Right ventricle myocardium inferior (tissue), 1 donor: ENCODE results near the gene MMS22L. TPM values are rescaled to one million over a fixed set of nuclear protein-coding genes. Genes with fewer than 3 reads are reported as not detected.
A peak's percentile ranks its signal among the peaks of the same experiment; 100 is the strongest.
"Not testable (repeated sequence)": the region's sequence is repeated elsewhere in the genome, so short reads cannot be mapped to it uniquely, and the experiment has no call there.

Experiments
- ATAC-seq: fragments of 200-7000 bp; cut with Tn5 transposase; one replicate; pipeline ENCODE4 v1.9.1; 2020; ENCODE audit warnings: mild to moderate bottlenecking, moderate library complexity
- DNase-seq: peaks from one replicate; pipeline ENCODE4 v3.0.0; 2021; ENCODE audit errors: missing footprints
- intact Hi-C: fragments of 100-400 bp; cut with DNase I; formaldehyde crosslinking; loops from one replicate; pipeline ENCODE4 v1.11.0; 2022
- total RNA-seq: library from RNA; stranded (reverse); fragmentation: NEBNext Ultra II Directional; extraction: Animal tissue kit (Norgen Biotek cat#: 25700); gene quantifications from one replicate; pipeline ENCODE4 v1.2.1, GENCODE V29; 2021
- donor health status: DM: no; HTN: yes; CAD: no; lungs with severe emphysema.

The MMS22L gene
- total RNA-seq, 1 donor from 2014 or later = 1.9 TPM

GRCh38 chr6:97174471-97174870 is 108.5 kb downstream of the MMS22L start:
- intact Hi-C loops = no loop called here
- no peak for ATAC-seq

GRCh38 chr6:97160280-97160679 is 122.7 kb downstream of the MMS22L start:
- DNase-seq (no peak), ATAC-seq (no peak)

More at GRCh38 chr6:97174471-97174870, 108.5 kb downstream of the MMS22L start:
- no peak for DNase-seq

GRCh38 chr6:97155447-97155846 is 127.6 kb downstream of the MMS22L start:
- ATAC-seq, intact Hi-C loops: not testable (repeated sequence)

More at GRCh38 chr6:97160280-97160679, 122.7 kb downstream of the MMS22L start:
- intact Hi-C loops = no loop called here

GRCh38 chr6:97154015-97154414 is 129.0 kb downstream of the MMS22L start:
- no peak for DNase-seq
- no peak for ATAC-seq
- intact Hi-C loops = no loop called here

More at GRCh38 chr6:97155447-97155846, 127.6 kb downstream of the MMS22L start:
- not testable (repeated sequence) for DNase-seq

- ATAC-seq = no peak
- intact Hi-C loops = no loop called here
- no peak for DNase-seq
Observed at GRCh38 chr6:97151601-97152000, 131.4 kb downstream of the MMS22L start.

DNA sequence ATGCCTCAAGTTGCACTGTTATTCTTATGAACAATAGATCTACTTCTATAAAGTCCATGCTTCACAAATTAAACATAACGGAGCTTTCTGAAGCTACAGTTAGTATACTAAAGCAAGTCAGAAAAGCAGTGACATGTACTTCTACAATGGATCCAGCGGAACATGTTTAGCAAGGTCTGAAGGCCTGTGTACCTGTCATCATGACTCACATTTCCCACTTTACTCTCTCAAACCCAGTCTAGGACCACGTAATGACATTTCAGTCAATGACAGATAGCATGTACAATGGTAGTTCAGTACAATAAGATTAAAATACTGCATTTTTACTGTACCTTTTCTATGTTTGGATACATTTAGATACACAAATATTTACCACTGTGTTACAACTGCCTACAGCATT is 132.1 kb downstream of the MMS22L start:
- ATAC-seq (no peak), DNase-seq (no peak)
- intact Hi-C loops = no loop called here

DNA sequence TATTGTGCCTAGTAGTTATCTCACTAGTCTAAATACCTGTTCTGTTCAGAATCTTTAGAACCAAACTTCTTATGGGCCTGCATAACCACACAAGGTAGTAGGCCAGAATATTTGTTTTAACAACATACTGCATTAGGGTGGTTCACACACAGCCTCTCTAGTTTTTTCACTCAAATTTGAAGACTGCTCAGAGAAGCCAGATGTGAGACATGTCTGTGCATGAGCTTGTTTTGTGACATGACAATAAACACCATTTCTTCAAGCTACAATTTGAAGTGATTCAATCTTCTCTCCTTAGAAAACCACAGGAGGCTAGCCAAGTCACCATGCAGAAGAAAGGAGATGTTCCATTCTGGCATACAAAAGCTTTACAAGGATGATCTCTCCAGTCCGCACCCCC is 135.6 kb downstream of the MMS22L start:
- intact Hi-C loops = no loop called here
- no peak for ATAC-seq
- DNase-seq = no peak

- no peak for DNase-seq
- no peak for ATAC-seq
- intact Hi-C loops = no loop called here
Observed at GRCh38 chr6:97145691-97146090, 137.3 kb downstream of the MMS22L start.

DNA sequence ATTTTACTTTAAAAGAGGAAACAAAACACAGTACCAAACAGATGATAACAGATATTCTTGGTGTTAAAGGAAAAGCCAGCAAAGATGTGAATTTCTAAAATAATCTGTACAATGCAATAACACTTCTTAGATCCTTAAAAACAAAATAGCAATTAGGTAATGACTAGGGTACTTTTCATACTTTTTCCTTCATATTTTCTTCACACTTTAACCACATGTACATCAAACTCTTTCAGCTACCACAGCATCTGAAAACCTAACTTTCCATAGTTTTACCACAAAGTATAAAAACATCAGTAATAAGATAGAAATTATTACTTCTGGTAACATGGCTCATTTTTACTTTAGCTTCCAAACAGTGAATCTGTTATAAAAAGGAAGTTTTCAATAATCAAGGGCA is 141.3 kb downstream of the MMS22L start:
- ATAC-seq (no peak), DNase-seq (no peak)
- intact Hi-C loops = no loop called here

GRCh38 chr6:97138581-97138980 is 144.4 kb downstream of the MMS22L start:
- ATAC-seq = no peak
- intact Hi-C loops = no loop called here
- no peak for DNase-seq

GRCh38 chr6:97136626-97137358 is 146.2 kb downstream of the MMS22L start:
- DNase-seq (no peak), ATAC-seq (no peak)
- intact Hi-C loops = no loop called here

DNA sequence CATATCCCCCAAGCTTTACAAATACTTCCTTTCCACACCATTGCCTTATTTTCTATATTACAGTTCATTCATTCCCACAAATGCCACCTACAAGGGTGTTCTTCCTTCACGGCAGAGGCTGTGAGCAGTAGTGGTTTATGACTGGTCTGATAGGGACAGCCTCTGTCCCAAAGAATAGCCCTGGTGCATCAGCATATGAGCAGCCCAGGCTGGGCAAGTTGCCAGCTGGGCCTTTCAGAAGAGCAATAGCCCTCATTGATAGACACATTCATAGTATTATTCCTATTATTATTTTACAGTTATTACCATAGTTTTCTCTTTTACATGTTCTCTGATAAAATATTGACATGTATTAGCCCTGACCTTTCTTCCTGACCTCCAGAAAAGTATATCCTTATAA is 149.9 kb downstream of the MMS22L start:
- DNase-seq = no peak

DNA sequence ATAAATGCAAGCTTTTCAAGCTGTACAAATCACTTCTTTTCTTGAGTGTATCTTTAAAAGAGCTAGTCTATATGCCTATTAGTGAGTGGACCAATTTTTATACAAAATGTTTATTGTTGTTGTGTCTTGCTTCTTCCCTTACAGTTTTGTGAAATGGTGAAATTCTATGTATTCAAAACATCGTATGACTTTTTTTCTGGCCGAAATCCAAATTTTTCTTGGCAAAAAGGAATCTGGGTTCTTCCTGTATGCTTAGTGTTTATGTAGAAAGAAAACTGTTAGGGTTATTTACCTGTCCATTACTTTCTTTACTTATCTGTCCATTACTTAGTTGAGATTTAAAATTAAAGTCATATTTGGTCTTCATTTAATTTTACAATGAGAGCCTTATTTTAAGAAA is 153.9 kb downstream of the MMS22L start:
- ATAC-seq (no peak), DNase-seq (no peak)
- intact Hi-C loops = no loop called here

More for the DNA sequence above, 149.9 kb downstream of the MMS22L start:
- no peak for ATAC-seq
- intact Hi-C loops = no loop called here

GRCh38 chr6:97128507-97128906 is 154.5 kb downstream of the MMS22L start:
- intact Hi-C loops = no loop called here
- ATAC-seq (no peak), DNase-seq (no peak)

- no peak for DNase-seq
- no peak for ATAC-seq
Observed at GRCh38 chr6:97123652-97124051, 159.4 kb downstream of the MMS22L start.

DNA sequence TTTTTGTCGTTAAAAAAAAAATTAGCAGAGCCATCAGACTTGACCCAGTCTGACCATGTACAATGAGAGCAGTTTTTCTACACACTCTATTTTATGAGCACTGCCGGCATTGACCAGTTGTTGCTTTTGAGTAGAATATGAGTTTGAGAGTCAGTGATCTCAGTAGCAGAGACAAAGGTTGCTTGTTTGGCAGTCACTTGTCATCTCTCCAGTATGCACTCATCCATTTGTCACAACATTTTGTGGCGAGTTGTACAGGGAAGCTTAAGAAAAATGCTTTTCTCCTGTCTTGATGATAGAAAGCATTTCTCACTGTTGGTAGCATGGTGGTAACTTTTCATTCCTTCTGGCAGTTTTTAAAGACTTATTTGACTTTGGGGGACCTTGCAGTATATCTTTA is 159.9 kb downstream of the MMS22L start:
- no peak for ATAC-seq
- intact Hi-C loops = no loop called here

More at GRCh38 chr6:97123652-97124051, 159.4 kb downstream of the MMS22L start:
- intact Hi-C loops = no loop called here

GRCh38 chr6:97120511-97120910 is 162.5 kb downstream of the MMS22L start:
- intact Hi-C loops = no loop called here
- DNase-seq (no peak), ATAC-seq (no peak)

More for the DNA sequence above, 159.9 kb downstream of the MMS22L start:
- DNase-seq = no peak

DNA sequence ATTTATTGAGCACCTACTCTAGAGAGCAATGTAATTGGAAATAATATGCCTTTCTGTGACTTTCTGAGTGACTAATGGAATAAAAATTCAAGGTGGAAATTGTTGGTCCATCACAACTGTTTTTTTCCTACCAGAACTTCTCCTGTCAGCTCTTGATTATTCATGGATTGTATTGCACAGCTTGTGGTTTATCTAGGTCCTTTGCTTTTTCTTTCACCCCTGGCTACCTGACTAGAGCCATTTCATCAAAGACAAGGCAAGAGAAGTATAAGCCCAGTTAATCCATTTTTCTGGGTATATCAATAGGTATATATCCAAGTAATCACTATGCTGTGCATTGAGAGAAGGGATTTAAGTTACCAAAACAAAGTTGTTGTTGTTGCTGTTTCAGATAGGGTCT is 168.4 kb downstream of the MMS22L start:
- ATAC-seq = no peak
- intact Hi-C loops = no loop called here
- DNase-seq = no peak

DNA sequence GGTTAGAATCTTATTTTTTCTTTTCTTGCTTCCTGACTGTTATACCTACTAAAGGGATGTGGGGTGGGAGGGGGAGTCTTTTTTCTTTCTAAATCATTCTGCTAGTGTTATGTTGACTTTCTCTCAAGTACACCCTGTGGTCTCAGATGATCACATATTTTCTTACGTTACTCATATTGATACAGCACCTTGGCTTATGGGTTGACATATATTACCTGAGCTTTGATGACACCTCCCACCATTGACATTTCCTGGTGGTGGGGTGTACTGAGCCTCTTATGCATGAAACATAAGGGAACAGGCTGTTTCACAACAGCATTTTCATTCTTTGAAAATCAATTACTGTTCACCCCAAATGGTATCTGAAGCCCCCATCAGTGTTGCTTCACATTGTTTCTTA is 169.8 kb downstream of the MMS22L start:
- ATAC-seq (no peak), DNase-seq (no peak)
- intact Hi-C loops = no loop called here

- intact Hi-C loops = no loop called here
- DNase-seq (peak; percentile 71), ATAC-seq (no peak)
Observed at GRCh38 chr6:97111243-97111642, 171.8 kb downstream of the MMS22L start.

- intact Hi-C loops = no loop called here
- DNase-seq (no peak), ATAC-seq (no peak)
Observed at GRCh38 chr6:97110626-97111025, 172.4 kb downstream of the MMS22L start.
